HG02571 (cell line): ENCODE data around the gene RAB5IF.
"Not testable (repeated sequence)": the region's sequence is repeated elsewhere in the genome, so short reads cannot be mapped to it uniquely, and the experiment has no call there.

Experiments
- ATAC-seq: cut with Tn5 transposase; IDR thresholded peaks from one replicate; pipeline ENCODE4 v1.9.1; 2021; ENCODE audit warnings: mild to moderate bottlenecking, moderate library complexity; ENCODE audit not compliant: unreplicated experiment

Gene RAB5IF

DNA sequence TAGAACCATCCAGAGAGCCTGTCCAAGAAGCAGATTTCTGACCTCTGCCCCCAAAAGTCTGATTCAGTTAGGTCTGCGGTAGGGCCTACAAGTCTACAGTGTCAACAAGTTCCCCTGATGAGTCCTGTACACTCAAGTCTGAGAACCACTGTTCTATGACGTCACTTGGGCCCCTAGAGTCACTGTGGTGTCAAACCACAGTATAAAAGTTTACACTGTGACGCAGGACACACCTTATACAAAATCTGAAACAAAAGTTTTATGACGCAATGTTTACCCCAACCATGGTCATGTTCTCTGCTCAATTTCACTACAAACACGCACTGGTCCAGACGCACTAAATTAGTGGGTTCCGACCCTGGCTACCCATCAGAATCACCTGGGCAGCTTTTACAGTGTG is 22.5 kb downstream of the RAB5IF start:
- no peak for ATAC-seq

DNA sequence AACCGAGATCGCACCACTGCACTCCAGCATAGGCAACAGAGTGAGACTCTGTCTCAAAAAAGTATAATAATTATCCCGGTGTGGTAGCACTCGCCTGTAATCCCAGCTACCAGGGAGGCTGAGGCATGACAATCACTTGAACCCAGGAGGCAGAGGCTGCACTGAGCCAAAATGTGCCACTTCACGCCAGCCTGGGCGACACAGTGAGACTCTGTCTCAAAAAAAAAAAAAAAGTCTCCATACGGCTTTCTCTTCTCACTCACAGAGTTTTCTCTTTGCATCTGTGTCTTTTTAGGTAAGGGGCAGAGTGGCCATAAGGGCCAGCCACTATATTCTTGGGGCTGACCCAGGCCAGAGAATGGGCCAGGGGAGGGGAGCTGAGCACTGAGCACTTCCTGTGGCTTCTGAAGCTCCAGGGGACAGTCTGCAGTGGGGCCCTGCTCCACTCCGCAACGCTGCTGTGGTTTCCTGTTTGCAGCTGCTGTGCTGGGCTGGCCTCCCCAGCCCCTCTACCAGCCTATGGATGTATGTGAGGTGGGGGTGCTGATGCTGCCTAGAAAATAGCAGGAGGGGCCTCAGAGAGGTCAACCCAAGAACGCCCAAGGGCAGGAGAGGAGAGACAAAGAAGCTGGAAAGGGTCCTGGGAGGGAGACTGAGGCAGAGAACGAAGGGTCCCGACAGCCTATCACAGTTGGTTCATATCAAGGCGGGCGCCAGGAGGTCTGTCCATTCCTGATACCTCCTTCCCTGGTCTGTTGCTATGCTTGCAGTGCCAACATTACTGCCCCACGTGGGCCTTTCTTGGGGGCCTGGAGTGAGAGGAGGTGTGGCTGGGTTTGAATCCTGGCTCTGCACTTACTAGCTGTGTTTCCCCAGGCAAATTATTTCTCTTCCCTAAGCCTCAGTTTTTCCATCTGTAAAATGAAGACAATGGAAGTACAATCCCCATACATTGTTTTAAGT is 24.4 kb downstream of the RAB5IF start:
- no peak for ATAC-seq

DNA sequence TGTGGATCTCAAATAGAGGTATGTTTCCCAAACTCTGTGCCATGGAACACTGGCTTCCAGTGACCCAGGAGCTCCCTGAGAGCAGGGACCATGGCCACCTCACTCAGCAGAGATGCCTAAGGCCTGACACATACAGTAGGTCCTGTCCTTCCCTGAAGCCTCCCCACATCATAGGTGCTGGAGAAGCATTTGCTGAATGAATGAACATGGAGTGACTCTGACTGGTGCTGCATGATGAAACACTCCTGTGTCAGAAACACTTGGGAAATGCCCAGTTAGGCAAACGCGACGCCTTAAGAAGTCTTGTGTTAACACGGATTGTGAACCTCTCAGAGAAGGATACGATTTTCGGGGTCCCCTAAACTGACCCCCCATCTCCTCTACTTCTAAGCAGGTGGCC is 26.1 kb downstream of the RAB5IF start:
- ATAC-seq = no peak

DNA sequence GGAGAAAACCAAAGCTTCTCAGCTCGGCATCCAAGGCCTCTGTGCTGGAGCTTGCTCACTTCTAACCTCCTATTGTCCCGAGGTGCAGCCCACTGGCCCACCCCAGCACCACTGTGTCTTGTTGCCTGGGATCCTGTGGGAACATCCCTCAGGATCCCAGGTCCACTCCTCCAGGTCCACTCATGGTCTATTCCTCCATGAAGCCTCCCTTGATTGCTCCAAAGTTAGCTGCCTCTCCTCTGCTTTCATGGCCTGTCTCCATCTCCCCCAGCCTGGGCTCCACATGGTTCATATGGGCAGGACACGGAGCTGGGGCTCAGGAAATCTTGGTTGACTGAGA is 26.5 kb downstream of the RAB5IF start:
- no peak for ATAC-seq

DNA sequence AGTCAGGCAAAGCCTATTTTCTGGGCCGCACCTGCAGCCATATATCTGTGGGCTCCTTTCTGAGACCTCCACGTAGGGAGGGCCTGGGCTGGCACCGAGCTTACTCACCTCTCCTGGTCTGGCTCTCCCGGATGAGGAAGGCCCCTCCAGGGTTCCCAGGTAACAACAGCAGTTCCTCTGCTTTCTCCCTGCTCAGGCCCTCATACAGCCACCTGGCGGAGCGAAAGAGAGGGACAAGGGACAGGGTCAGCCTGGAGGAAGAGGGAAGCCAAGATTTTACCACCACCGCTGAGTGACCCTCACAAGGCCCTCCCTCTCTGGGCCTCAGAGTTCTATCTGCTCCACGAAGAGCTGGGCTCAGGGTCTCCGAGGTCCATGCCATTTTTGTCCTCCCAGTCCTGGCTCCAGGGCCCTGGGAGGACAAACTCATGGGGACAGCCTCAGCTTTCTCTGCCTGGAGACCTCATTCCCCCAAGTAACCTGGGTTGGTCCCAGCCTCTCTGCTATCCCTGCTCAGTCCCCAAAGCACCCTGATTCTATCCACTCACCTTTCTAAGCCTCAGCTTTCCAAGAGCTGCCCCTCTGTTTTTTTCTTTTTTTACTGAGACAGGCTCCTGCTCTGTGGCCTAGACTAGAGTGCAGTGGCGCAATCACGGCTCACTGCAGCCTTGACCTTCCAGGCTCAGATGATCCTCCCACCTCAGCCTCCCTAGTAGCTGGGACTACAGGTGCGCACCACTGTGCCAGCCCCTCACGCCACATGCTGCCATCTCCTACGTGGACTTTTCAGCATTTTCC is 27.1 kb downstream of the RAB5IF start:
- ATAC-seq = no peak

DNA sequence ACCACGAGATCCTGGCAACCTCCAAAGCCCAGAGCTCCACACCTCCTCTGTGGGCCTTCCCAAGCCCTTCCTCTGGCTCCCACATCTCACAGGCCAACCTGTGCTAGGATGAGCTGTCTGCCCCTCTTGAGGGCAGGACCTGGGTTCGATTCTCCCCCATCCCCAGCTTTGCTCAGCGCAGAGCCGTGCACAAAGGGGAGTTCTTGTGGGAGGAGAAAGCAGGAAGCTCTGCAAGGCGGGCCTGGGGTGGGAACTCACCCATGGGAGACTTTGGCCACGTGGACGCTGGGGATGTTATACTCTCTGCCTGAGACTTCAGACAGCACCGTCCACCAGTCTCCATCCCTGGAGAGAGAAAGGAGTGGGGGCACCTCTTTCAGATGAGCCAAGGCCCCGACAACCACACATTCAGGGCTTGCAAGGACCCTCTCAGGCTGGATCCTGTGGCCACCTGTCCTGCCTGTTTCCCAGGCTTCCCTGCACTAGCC is 27.8 kb downstream of the RAB5IF start:
- no peak for ATAC-seq

DNA sequence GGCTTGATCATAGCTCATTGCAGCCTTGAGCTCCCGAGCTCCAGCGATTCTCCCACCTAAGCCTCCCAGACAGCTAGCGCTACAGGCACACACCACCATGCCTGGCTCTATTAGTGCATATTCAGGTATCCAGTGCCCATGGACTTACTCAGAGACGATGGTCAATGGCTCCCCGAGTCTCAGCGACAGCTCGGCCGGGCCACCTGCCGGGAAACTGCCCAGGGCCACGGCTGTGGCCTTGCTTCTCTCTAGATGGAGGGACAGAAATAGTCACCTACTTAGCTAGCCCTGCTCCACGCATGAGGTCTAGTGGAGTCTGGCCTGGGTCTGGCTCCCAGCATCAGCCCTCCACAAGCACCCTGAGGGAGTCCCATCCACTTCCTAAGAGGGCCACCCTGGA is 28.8 kb downstream of the RAB5IF start:
- ATAC-seq = no peak

DNA sequence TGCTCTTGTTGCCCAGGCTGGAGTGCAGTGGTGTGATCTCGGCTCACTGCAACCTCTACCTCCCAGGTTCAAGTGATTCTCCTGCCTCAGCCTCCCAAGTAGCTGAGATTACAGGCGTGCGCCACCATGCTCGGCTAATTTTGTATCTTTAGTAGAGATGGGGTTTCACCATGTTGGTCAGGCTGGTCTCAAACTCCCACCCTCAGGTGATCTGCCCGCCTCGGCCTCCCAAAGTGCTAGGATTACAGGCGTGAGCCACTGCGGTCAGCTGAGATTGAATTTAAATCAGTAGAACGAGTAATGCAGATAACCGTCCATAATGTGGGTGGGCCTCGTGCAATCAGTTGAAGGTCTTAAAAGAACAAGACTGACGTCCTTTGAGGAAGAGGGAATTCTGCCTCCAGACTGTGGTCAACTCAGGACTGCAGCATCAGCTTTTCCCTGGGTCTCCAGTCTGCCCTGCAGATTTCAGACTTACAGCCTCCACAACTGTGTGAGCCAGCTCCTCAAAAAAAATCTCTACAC is 33.4 kb downstream of the RAB5IF start:
- not testable (repeated sequence) for ATAC-seq

DNA sequence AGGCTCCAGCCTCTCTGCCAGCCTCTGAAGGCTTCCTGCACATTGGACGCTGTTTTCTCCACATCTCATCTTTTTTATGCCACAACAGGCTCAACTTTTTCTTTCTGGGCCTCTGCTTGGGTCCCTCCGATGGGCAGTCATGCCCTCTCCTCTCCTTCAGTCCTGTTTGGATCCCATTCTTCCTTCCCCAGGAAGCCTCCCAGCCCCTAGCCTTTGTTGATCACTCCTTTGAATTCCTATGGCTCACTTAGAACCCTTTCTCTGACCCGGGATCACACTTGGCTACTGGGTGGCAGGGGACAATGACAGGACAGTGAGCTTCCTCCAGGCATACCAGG is 35.9 kb downstream of the RAB5IF start:
- ATAC-seq = no peak

DNA sequence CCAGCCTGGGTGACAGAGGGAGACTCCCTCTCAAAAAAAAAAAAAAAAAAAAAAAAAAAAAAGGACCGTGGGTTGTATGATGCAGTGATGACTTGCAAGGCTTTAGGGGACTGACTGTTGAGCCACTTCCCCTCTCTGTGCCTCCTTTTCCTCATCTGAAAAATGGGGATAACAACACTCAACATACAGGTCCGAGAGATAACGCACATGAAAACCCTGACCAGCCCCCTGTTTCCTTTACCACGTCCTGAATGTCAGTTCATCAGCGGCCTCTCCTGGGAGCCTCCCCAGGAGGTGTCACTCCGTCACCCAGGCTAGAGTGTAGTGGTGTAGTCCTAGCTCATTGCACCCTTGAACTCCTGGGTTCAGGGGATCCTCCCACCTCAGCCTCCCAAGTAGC is 36.6 kb downstream of the RAB5IF start:
- ATAC-seq = no peak

DNA sequence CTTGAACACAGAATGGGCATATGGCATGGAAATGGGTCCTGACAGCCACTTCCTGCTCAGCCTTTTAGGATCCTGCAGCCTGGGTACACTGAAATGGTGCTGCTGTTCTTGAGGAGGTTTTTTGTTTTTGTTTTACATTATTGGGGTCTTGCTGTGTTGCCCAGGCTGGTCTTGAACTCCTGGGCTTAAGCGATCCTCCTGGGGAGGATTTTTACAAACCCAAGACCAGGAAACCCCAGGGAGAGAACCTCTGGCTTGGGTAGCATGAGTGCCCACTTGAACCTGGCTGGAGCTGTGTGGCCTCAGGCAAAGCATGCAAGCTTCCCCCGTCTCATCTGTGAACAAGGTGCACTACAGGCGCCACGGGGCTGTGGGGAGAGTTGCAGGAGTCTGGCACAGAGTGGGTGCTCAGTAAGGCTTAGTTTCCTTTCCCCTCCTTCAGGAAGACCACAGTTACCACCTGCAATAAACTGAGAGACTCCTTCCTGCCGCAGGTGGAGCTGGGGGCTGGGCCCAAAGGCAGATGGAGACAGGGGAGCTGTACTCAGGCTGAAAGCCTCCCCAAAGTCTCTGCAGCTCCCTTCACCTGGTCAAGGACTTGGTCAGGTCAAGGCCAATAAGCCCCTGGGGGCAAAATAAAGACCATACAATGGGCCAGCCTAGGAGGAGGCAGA is 38.6 kb downstream of the RAB5IF start:
- ATAC-seq = no peak

DNA sequence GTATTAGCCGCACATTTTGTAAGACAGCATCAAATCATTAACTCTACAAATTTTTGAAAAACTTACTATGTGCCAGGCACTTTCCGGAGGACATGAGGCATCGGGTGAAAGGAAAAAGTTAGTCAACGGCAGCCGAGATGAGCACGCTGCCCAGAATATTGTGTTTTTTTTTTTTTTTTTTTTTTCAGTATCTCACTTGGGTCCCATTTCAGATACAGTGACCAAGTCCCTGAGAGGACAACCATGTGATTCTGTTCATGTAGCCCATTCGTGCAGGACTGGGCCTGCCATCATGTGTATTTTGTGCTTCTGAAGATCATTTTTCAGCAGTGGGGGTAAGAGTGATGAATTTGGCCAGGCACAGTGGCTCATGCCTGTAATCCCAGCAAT is 39.1 kb downstream of the RAB5IF start:
- ATAC-seq = no peak

DNA sequence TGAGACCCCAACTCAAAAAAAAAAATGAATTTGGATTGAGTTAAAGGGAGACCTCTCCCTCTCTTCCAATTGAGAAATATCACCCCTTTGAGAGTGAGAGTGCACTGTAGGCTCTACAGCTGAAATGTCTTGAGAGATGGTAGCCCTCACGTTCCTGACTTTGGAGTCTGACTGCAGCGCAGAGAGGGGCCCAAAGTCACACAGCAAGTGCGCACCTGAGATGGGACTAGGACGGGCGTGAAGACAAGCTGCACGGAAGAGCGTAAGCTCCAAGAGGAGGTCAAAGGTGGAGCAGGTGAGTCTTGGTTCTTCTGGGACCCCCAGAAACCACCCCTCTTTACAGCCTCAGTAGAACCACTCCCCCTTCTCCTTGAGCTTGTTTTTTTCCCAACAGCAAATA is 39.8 kb downstream of the RAB5IF start:
- no peak for ATAC-seq

DNA sequence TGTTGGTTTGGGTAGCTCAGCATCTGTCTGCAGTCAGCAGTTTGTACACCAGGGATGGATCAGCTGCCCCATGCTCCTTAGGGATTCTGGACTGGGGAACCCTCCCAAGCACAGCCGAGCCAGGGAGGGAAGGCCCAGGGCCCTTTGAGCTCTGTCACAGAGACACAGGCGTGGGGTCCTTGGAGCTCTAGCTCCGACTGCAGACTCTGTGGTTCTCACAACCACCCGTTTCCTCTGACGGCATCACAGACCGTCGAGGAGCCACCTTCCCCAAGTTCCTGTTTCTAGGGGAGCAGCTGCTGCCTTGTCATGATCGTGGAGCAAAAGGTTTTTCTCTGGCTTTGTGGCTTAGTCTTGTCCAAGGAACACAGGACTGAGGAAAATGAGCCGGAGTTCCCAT is 40.4 kb downstream of the RAB5IF start, which contains the start of gene SLA2:
TSS of gene SLA2 (minus strand) at position 199 of the 400 bp plus-strand sequence. CDS start 4,861 bp downstream, outside the sequence.
- ATAC-seq = no peak

DNA sequence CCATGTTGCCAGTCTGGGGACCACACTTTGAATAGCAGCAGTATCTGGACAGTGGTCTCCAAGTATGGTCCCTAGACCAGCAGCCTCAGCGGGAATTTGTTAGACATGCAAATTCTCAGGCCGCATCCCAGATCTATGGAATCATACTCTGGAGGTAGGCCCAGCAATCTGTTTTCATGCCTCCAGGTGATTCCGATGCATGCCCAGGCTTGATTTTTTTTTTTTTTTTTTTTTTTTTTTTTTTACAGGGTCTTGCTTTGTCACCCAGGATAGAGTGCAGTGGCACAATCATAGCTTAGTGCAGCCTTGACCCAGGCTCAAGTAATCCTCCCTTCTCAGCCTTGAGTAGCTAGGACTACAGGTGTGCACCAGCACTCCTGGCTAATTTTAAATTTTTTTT is 41.1 kb downstream of the RAB5IF start:
- ATAC-seq = no peak

DNA sequence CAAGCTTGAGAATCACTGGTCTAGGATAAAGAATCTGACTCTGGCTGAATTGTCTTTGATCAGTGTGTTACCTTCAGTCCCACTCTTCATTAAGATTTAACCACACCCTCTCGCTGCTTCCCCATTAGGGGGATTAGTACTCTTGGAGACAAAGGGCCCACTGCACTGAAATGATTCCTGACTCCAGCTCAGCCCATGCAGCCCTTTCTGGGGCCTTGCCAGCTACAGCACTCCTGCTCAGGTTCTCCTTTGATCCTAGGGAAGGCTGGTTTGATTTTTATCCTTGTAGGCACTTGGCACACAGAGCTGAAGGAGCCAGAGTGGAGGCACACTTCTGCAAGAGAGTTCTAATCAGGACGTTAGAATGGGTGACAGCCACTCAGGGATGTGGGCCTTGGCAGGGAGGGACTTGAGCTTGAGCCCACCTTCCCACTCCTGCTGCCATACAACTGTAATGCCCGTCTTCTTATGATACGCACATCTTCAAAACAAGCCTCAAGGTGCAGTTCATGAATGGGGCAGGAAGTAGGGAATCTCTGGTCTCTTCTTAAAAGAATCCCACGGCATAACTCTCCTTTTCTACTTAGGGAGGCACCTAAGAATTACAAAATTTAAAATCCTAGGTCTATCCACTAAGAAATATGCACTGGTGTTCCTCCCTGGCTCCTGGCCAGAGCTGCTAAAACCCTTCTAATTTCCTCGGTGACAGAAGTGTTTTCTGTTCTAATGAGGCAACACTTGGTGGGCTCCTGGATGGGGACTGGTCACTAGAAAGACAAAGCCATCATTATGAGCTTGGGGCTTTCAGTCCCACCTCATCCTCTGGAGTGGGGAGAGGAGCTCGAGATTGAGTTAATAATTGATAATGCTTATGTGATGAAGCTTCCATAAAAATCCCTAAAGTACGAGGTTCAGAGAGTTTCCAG is 41.9 kb downstream of the RAB5IF start:
- ATAC-seq = no peak

DNA sequence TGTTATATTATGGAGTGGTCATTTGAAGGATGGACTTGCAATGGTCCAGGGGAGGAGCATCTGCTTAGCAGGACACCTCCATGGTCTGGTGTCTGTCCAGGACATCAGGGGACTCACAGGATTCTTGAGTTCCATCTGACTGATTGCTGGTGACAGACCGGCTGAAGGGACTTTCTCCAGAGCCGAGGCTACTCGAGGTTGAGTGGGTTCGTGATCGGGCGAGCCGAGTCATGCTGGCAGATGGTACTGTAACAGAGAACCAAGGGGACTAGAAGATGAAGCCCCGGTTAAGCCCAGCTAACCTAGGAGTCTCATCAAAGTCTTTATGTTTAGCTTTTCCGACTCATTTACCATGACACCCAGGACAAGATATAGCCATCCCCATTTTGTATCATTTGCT is 47.9 kb downstream of the RAB5IF start:
- ATAC-seq = no peak

DNA sequence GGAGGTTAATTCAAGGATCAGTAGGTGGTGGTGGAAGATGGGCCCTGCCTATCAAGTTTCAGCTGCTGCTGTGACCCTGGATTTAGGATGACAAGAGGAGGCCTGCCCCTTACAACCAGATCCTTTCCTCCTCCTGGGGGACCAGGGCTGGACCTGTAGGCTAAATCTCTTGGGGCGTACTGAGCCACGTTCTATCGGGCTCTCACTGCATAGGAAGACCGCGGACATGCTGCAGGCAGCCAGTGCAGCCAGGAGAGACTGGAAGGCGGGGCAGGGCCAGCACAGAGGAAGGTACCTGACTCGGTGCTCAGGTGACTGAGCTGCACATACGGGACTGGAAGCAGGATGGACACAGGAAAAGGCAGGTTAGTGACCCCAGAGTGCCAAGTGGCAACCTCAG is 48.9 kb downstream of the RAB5IF start:
- no peak for ATAC-seq

DNA sequence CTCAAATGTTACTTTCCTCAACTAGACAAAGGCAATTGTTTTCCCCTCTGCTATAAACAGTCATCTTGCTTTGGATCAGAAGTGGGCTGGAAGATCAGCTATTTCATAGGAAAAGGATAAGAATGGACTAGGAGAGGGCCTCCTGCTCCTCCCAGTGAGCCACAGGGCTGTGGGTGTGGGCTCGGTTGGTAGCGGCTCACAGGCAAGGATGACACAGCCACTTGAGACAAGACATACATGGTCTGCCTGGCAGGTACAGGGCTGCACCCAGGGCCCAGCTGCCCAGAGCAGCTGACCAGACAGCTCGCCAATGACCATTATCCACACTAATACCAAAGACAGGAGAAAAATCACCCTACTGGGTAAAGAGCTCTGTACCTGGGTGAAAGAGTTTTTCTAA is 49.4 kb downstream of the RAB5IF start:
- no peak for ATAC-seq

DNA sequence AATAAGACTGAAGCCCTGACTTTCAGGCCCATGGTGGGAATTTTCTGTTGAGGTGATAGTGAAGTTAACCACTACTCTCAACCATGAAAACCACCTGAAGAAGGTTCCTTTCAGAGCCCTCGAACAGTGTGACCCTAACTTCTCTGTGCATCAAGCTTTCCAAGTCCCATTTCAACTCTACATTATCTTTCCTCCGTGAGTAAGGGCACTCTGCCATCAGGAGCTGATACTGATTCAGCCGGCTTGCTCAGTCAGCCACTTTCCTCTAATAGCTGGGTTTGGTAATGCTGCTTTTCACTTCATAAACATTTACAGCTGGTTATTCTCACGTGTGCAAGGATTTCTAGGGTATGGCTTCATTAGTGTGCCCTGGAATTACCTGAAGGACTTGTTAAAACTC is 51.2 kb downstream of the RAB5IF start:
- ATAC-seq = no peak
